Measurements from ENCODE around the gene WNT3A. TPM values are rescaled to one million over a fixed set of nuclear protein-coding genes. Genes with fewer than 3 reads are reported as not detected.

The WNT3A gene
- total RNA-seq, 1 experiment from 2014 or later = 1.0 TPM

DNA sequence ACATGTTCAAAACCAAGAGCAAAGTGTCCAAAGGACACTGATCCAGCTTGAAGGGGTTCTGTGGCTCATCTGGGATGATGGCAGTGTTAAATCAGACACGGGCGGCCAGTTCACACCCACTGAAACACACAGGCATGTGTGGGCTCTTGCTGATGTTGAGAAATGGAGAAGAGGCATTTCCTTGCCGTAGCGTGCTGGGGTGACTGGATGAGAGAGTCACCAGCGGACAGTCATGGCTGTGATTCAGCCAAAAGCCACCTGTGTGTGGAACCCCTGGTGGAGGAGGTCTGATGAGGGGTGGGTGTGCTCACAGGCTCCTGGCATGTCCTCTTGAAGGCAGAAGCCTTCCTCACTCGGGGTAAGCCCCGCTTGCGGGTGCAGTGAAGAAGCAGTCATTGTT, 89.1 kb downstream of the WNT3A start:
- Histone ChIP-seq H3F3A (ENCODE audit: low read length, unreplicated experiment) (peaks cover 7% of the 10 kb centered on the region), H3K27me3 (ENCODE audit: low read length) (no peaks in the 10 kb centered on the region), H4K20me1 (ENCODE audit: low read length) (peaks cover 94% of the 10 kb centered on the region), H3K4me1 (ENCODE audit: insufficient read depth, low read length) (peaks cover 13% of the 10 kb centered on the region), H3K4me3 (ENCODE audit: low read length) (no peak overlapping the region), H3K27ac (ENCODE audit: low read length) (no peak overlapping the region), H3K9me3 (ENCODE audit: low read length) (no peaks in the 10 kb centered on the region), H3K79me2 (ENCODE audit: low read length) (peaks cover 97% of the 10 kb centered on the region), H3K4me2 (ENCODE audit: low read length) (no peak overlapping the region), H3K9me2 (replicated peaks; ENCODE audit: low read length) (no peaks in the 10 kb centered on the region), H3K36me3 (ENCODE audit: low read depth, low read length) (peaks cover 82% of the 10 kb centered on the region), H3K9ac (ENCODE audit: low read length) (no peak overlapping the region), H2AFZ (ENCODE audit: low read length) (no peak overlapping the region)
- DNase-seq (no peak), ATAC-seq (no peak)
- no TSS peak for BruUV-seq (replicated peaks)
- intact Hi-C loops (cut with micrococcal nuclease) = no loop called here
- TF ChIP-seq EZH2 (IDR thresholded peaks at IDR 0.05; ENCODE audit: low read length, unreplicated experiment) = no peak
- TF ChIP-seq CTCF (conservative IDR thresholded peaks at IDR 0.05; ENCODE audit: low read depth, low read length) = no peak
- no peak for TF ChIP-seq EZH2phosphoT487 (IDR thresholded peaks at IDR 0.05; ENCODE audit: borderline replicate concordance, low read length)
- ChIA-PET CTCF (no interaction called here), POLR2A (ENCODE audit: unreplicated experiment) (no interaction called here)

DNA sequence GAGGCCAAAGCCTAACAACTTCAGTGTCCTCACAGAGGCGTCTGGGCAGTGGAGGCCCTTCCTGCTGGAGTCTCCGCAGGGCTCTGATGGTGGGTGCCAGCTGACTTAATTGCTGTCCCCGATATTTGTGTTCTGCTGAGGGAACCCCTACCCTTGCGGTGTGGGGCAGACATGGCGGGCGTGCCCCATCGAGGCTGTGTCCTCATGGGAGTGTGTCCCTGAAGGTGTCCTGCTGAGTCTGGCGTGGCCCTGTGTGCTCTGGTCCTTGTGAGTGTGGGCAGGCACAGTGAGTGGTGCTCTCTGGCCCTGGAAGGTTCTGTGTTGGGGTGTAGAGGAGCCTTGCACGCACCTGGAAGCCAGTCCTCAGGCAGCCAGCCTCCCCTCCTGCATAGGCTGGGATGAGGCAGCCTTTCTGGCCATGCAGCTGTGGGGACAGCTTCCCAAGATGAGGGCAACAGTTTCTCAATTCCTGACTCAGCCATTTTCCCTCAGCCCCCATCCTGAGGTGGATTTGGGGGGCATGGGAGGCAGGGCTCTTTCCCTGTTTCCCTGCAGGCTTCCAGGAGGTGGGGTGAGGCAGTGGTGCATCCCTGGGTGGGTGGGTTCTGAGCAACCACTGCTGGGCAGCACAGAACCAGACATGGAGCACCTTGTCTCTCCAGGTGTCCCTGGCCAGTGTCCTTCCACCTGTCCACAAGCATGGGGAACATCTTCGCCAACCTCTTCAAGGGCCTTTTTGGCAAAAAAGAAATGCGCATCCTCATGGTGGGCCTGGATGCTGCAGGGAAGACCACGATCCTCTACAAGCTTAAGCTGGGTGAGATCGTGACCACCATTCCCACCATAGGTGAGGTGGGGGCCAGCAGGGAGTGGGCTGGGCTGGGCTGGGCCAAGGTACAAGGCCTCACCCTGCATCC, 89.9 kb downstream of the WNT3A start:
- Histone ChIP-seq H3K36me3 (ENCODE audit: low read depth, low read length) (peaks cover 76% of the 10 kb centered on the region), H3K27me3 (ENCODE audit: low read length) (no peaks in the 10 kb centered on the region), H3K9ac (ENCODE audit: low read length) (no peak overlapping the region), H3K9me3 (ENCODE audit: low read length) (no peaks in the 10 kb centered on the region), H2AFZ (ENCODE audit: low read length) (no peak overlapping the region), H3K4me3 (ENCODE audit: low read length) (no peak overlapping the region), H3K4me1 (ENCODE audit: insufficient read depth, low read length) (peaks cover 18% of the 10 kb centered on the region), H3K9me2 (replicated peaks; ENCODE audit: low read length) (no peaks in the 10 kb centered on the region), H3K4me2 (ENCODE audit: low read length) (no peak overlapping the region), H3K27ac (ENCODE audit: low read length) (no peak overlapping the region), H3K79me2 (ENCODE audit: low read length) (peaks cover 97% of the 10 kb centered on the region), H3F3A (ENCODE audit: low read length, unreplicated experiment) (peaks cover 14% of the 10 kb centered on the region), H4K20me1 (ENCODE audit: low read length) (peaks cover 91% of the 10 kb centered on the region)
- POLR2A ChIA-PET (ENCODE audit: unreplicated experiment) = no interaction called here
- ATAC-seq = no peak
- TF ChIP-seq EZH2 (IDR thresholded peaks at IDR 0.05; ENCODE audit: low read length, unreplicated experiment) (no peak), CTCF (conservative IDR thresholded peaks at IDR 0.05; ENCODE audit: low read depth, low read length) (no peak), EZH2phosphoT487 (IDR thresholded peaks at IDR 0.05; ENCODE audit: borderline replicate concordance, low read length) (no peak)
- BruUV-seq (replicated peaks) = no TSS peak
- CTCF ChIA-PET = no interaction called here
- intact Hi-C loops (cut with micrococcal nuclease) = no loop called here
- no peak for DNase-seq

Data from PC-3 (cell line).